ENCODE measurements around the gene ERC2.

ERC2 gene

DNA sequence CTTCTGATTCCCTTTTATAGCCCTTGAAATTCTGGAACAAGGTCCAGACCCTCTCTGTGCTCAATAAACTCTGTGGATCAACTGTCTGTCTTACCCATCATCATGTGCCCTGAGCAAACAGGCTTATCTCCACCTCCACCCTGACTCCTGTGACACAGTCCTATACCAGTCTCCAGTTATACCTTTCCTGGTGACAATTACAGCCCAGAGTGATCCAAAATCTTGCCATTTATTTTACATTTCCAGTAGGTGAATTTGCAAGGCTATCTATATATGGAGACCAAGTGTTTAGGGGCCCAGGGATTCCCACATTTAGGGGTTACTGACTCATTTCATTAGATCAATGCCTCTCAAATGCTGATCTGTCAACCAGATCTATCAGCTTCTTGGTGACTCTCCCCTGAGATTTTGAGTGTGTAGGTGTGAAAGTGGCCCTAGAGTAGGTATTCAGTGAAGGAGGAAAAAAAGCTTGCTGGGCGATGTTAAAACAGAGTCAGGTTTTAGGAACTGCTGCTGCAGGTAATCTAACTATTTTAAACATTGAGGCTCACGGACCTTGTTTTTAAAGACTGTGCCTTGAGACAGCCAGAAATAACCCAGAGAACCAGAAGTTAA is 751.5 kb downstream of the ERC2 start:
- no peak for DNase-seq (ENCODE audit: low read depth in 2 of 2)

DNA sequence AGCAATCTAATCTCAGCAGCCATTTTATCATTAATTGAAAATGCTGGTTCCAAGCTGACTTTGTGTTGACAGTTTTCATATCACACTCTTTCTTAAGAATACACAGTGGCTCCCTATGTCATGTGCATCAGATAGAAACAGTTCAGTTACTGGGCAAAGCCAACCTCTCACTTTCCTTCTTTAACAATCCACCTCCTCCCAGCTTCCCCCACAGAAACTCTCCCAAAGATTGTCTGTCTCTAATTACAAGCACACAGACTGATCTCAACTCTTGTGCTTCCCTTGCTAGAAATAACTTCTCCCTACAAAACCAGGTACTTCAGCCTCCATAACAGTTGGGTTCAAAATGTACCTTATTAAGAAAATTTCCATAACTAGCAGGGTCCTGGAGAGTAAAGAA is 752.2 kb downstream of the ERC2 start:
- DNase-seq (ENCODE audit: low read depth in 2 of 2), result no peak

DNA sequence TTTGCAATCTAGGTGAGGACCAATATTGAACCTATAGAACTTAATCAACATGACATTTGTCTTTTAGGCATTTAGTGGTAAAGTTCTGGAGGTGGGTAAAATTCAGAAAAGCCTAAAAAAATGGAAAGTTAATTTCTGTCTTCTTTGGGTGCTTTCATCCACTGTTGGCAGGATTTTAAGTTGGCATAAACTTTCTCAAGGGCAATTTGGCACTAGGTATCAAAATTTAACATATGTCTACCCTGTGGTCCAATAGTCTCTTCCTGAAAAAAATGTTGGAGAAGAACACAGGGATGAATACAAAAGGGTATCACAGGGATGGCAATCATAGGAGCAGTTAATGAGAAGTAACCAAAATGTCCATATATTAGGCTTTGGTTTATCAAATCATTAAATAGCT is 754.2 kb downstream of the ERC2 start:
- no peak for DNase-seq (ENCODE audit: low read depth in 2 of 2)

DNA sequence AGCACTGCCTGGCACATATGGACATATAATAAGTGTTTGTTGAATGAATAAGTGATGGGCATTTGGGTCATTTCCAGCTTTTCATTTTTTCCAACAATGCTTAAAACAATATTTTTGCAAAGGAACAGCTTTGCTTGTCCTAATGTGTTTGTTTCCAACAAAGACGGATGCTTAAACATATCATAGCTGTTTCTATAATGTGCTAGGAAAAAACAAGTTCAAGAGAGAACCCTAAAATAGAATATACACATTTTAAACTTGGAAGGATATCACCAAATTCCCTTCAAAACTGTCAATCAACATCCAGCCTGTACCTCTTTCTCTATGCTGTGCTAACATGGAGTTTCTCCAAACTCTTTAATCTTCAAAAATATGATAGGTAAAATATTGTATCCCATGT is 756.6 kb downstream of the ERC2 start:
- no peak for DNase-seq (ENCODE audit: low read depth in 2 of 2)

DNA sequence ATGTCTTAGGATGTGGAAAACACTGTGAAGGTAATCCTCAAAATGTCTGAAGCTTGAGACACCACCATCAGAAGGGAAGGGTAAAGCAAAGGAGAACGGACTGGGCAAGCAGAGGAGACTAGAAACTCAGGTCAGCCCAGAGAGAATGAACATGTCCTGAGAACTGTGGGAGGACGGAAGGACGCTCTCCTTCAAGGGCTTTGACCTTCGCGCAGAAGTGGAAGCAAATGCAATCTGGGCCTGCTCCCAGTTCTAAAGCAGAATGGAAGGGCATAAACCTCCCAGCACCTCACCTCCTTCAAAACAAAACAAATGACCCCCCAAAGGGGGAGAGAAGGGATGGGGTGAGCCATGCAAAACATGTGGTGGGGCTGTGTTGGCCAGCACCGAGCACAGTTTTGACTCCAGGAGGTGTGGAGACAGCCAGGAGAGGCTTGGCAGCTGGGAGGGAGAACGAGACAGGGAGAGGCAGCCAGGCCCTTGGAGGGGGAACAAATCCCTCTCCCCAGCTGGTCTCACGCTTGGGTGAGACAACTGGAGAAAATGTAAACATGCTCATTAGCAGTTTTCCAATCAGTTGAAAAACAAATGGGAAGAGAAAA is 758.8 kb downstream of the ERC2 start:
- DNase-seq (ENCODE audit: low read depth in 2 of 2), result no peak

DNA sequence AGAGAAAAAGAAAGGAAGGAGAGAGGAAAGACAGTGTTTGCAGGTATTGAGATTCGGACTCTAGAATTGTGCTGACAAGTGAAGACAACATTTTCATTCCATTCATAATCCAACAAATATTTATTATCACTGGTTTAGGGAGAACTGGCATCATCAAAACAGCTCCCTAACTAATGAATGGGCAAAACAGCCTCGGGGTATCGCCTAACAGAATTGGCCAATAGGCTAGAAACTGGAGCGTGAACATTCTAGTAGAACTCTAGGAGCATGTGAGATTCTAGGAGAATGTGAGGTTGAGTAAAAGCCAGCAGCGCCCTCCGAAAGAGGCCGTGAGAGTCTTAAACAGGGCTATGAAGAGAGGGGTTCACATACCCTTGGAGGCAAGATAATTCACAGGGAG is 759.3 kb downstream of the ERC2 start:
- DNase-seq (ENCODE audit: low read depth in 2 of 2), result no peak

DNA sequence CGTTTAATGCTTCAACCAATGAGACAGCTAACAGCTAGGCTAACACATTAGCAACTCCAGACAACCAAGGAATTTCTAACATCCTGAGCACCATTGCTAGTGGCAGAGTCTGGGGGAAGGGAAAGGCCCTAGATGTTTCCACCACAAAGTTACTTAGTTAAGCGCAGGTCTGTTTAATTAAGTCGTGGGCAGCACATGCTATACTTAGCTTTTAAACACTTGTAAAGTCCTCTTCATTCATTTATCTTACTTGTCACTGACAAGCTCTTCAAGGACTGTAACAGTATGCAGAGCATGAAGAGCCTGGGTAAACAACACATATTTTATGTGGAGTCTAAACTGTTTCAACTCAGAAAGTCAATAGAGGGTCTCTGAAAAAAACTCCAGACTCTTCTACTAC is 760.0 kb downstream of the ERC2 start:
- DNase-seq (ENCODE audit: low read depth in 2 of 2), result no peak

DNA sequence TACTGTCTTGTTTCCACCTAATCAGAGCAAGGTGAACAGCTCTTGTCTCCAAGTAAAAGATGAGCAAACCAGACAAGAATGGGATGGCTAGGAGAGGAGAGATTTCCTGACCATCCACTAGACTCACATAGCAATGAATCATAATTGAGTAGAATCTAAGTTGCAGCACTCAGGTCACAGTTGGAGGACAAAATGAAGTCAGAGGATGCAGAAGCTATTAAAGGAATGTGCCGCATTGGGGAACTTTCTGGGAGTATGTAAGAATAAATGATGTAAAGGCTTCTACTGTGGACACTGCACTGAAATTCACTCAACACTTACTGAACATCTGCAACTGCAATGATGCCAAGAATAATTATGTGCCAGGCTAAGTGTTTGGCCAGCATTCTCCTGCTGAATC is 763.7 kb downstream of the ERC2 start:
- no peak for DNase-seq (ENCODE audit: low read depth in 2 of 2)

DNA sequence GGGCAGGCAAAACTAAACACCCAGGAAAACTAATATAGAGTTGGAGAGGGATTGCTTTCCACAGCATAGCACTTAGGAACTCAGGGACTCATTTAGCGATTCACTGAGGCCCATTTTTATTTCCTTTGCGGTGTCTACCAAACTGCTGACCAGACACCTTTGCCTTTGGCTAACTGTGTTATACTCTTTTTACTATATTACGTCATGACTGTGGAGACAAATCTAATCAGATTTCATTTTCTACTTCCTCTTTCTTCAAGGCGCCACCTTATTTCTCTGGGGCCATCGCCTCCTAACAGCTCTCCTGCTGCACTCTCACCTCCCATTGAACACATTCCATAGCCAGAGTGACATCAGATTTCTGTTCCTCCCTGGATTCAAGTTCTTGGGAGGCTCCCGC is 765.4 kb downstream of the ERC2 start:
- DNase-seq (ENCODE audit: low read depth in 2 of 2), result no peak

DNA sequence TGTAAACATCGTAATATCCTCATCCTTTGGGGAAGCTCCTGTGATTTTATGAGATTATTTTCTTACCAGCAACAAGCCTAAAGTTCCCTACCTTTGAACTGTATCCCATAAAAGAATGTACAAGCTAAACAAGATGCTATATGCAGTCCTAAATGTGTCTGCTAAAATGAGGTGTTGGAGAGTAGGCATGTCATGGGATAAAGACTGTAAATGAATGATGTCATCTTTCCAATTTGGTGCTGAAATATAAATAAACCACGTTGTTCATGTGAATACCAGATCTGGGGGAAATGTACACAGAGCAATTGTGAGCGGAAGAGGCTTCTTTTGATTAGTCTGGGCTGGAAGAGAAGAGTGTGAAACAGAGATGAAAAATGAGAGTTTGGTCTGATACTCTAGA is 766.3 kb downstream of the ERC2 start:
- DNase-seq (ENCODE audit: low read depth in 2 of 2), result no peak

DNA sequence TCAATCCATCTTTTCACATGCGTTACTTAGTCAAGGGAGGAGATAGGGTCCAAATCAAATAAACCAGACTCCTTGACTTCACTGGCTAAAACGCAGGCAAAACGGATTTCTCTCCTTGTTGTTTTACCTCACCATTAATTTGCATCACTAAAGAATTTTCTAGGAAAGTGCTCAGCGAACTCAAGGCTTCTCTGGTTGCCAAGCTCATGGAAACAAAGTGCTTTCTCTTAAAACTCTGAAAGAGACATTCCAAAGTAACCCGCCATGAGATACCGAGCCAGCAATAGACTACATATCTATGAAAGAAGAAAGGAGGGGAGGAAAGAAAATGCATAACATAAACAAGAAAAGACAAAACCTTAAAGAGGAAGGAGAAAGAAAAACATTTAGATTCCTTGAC is 769.4 kb downstream of the ERC2 start:
- no peak for DNase-seq (ENCODE audit: low read depth in 2 of 2)

DNA sequence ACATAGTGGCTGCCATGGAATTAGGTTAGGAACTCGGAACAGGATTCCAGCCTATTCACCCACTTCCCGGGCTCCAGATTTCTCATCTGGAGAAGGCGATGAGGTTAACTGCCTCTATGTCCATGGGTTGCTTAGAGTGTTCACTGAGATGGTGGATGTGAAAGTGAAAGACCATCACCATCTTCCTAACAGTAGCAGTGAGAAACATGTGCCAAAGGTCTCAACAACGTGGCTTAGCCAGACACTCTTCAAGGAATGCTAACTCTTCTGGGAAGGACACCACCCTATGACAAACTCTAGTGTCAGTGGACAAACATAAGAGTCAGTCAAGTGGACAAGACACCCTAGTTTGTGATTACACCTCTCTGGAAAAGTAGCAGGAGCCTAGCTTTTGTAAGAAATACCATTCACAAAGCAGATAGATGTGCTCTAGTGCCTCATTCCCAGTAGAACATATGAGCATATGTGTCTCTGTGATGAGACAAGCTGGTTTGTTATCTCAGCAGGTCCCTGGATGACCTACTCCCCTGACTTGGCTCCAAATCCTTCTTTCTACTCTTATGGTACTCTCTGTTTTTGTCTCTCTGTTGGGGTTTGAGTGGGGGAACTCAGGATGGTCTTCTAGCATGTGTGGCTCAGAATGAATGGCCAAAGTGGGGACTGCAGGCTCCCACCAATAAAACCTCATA is 770.9 kb downstream of the ERC2 start:
- no peak for DNase-seq (ENCODE audit: low read depth in 2 of 2)

DNA sequence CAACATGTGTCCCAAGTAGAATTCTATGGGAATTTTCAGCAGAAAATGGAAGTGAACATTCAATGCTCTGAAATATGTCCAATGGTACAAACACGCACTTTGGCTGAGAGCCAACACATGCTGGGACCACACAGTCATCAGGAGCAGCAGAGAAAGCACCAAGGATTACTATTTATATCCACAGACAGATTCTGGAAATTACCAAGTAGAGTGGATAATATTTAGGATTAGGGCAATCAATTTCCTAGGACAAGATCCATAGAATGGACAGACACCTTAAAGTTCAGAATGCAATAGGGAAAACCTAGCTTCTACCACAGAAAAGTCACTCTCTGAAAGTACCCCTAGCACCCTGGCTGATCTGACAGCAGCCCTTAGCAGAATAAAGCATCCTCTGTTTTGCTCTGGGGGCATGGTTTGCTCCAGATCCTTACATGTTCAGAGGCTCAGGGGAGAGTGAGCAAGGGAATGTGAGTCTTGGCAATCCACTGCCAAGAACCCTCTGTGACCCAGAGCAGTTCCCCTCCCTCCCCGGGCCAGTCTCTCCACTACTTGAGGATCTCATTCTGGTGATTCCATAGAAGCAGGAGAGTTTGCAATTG is 775.2 kb downstream of the ERC2 start:
- DNase-seq (ENCODE audit: low read depth in 2 of 2), result no peak

DNA sequence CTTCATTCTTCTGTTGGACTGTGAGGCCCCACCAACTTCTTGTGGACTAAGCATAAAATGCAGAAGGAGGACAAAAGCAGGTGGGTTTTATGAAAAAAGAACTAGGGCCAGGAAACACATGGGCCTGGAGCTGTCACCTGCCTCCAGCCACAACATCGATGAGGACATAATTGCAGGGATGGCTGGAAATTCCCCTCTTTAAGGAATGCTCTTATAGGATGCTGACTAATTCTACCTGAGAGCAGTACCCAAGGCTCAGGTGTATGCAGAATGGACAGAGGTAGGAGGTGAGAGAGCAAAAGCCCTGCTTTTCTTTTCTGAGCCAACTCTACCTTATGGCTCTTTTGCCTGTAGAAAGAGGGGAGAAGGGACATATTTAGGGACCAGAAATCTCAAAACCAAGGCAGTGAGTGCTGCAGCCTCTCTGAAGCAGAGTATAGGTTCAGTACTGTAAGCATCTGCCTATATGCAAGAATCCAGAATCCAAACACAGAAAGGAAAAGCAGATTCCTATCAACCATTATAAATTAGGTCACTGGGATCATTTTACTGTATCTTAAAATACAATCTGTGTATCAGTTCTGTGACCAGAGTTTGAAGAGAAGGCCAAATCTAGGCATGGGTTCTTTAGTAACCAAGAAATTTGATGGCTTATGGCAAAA is 775.8 kb downstream of the ERC2 start:
- DNase-seq (ENCODE audit: low read depth in 2 of 2), result no peak

DNA sequence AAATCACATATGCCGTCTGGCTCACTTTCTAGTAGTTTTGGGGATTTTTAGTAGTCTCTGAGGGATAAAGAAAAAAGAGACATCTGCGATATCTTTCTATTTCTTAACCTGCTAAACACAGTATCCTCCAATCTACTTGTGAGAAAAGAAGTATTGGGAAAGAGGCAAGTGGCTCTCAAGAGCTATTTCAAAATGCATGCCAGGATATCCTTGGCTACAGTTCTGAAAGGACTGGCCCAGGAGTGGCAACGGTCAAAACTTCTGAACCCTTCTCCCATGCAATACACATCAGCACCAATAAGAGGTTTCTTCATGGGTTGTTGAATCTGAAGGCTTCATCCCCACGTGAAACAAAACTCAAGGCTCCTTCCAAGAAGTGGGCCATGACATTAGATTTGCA is 777.1 kb downstream of the ERC2 start:
- DNase-seq (ENCODE audit: low read depth in 2 of 2), result no peak

DNA sequence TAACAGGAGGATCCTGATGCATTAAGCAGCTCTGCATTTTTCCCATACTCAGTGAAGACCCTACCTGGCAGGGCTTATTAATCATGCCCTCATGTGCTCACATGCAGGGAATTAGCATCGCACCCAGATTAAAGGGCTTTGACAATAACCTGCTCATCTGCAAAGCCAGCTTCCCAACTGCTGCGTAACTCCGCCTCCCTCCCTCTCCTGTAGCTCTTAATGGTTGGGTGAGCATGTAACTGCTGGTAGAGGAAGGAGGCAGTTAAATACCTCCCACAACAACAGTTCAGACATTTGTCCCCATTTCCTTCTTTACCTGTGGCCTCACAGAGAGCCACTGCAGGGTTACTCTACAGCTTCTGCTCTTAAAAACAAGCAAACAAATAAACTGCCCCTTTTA is 777.5 kb downstream of the ERC2 start:
- DNase-seq (ENCODE audit: low read depth in 2 of 2), result no peak

DNA sequence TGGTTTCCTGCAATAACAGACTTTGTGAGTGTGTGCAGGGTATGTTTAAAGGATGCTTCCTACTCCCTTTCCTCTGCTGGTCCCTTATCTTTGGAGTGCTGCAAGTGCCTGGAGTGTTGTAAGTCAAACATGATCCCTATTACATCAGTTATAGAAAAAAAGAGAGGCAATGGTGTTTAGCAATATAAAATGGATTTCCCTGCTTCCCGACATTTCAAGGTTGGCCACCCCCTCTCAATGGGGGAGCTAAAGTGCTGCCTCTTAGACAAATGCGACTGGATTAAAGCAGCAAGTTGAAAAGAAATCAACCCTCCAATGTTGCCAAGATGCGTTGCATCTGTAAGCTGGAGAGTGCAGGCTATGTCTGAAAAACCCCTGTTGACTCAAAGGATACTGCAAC is 778.1 kb downstream of the ERC2 start:
- DNase-seq (ENCODE audit: low read depth in 2 of 2), result no peak

DNA sequence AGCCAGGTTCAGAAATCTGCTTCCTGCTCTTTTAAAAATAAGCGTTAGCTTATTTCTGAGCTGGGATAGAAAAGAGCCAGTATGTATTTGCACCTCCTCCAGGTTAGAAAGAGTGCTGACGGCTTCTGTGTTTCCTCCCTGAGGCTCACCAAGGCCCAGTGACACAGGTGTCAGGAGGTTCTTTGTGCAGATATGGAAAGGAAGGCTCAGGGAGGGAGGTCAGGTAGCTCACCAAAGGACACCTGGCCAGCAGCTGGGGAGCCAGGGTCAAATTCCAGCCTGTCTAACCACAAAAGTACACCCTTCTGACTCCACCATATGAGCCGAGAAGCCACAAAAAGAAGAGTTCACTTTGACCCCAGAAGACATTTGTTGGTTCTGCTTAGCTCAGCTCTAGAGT is 780.1 kb downstream of the ERC2 start:
- DNase-seq (ENCODE audit: low read depth in 2 of 2), result no peak

DNA sequence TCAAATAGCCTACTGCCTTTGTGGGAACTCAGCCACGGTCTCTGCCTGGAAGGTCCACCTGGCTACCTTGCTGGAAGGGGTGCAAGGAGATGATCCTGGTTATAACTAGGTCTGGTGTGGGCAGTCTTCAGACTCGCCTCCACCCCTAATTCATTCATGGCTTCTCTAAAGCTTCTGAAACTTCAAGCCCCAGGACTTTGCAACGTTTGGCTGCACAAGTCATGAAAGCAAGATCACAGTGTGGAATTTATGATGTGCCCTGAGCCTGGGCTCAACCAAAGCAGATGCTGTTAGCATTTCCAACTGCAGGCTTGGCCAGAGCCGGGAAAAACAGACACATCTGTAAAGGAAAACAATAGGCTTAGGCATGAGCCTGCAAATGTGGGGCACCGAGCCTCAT is 780.7 kb downstream of the ERC2 start:
- no peak for DNase-seq (ENCODE audit: low read depth in 2 of 2)

DNA sequence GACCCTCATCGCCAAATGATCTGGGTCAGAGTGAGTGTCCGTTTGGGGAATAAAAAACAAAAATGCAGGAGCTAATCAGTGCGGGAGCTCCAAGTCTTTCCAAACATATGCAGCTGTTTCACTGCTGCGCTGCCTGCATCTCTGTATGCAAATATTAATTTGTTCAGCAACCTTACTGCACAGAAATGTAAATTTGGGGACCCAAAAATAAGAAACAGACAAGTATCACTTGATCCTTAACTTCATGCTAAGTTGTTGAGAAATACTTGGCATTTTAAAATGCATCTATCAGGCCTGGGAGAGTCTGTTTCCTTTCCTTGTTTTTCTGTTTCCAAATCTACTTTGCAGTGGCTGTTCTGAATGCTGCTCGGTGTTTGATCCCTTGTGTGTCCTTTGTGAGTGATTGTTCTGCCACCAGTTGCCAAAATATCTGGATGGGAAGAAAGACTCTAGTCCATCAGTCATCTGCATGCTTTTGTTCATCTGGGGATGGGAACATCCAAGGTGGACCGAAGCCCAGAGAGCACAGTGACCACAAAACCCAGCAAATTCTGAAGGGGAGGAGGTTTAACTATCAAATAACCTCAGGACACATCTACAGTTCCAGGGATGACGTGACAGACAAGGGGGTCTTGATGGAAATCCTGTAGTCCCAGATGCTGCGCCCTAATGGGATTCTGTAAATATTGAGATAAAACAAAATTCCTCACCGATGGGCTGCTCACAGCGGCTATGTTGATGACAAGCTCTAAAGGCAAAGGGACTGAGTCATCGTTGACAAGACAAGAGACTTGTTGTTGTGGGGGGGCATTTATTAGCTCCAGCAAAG is 781.6 kb downstream of the ERC2 start:
- DNase-seq (ENCODE audit: low read depth in 2 of 2), result no peak

DNA sequence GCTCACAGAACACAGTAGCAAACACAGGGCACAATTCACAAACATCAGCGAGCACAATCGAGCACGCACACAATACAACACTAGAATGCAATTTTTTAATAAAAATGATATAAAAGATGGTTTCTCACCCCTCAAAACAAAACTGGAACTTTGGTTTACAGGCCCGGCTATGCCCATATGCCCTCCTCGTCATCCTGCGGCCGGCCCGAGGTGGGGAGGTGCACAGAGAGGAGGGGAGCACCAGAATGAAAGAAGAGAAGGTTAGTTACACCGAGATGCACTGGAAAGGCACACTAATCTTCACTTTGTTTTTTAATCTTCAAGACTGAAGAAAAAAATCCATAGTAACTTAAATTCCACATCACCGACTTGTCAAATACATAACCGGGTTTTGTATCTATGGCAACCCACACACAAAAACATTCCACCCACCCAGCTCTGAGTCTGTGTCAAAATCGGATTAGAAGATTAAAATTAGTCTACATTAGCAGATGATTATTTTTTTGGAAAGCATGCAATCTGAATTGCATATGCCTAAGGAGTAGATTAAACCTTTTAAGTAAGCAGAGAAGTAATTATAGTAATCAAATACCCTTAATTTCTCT is 784.5 kb downstream of the ERC2 start:
- DNase-seq (ENCODE audit: low read depth in 2 of 2), result no peak

Measured in stimulated activated CD4-positive, alpha-beta T cell treated with anti-CD3 and anti-CD28 coated beads, Interleukin-1b, Interleukin-23, amount 100 ng/mL, for 4 hours (primary cell).